ENCODE results near the gene MYMX.
A peak's percentile ranks its signal among the peaks of the same experiment; 100 is the strongest.
"Not testable (repeated sequence)": the region's sequence is repeated elsewhere in the genome, so short reads cannot be mapped to it uniquely, and the experiment has no call there.

Gene MYMX

DNA sequence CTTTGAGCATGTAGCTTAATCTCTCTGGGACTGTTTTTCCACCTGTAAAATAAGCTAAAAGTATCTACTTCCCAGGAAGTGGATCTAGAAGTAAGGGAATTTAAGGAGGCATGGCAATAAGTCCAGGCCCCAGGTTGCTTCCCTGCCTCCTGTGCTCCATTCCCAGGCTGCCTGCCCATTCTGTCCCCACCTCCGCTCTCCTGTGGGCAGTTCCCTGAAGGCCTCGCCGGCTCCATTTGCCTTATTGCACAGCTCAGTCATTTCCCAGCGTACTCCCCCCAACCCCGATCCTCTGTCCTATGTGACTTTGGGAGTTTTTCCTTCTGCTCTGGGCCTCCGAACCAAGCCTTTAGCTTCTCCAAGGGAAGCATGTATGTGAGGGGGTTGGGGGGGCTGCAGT is 11.3 kb downstream of the MYMX start:
- no peak for DNase-seq (ENCODE audit: low read depth)
- Histone ChIP-seq H3K4me1 (ENCODE audit: control insufficient read depth, insufficient read depth, low read length) (peaks cover 65% of the 10 kb centered on the region), H3K9me3 (ENCODE audit: control insufficient read depth, low read length) (no peaks in the 10 kb centered on the region), H3K36me3 (ENCODE audit: control insufficient read depth, insufficient read depth, low read length, severe bottlenecking) (peaks cover 28% of the 10 kb centered on the region), H3K4me3 (ENCODE audit: low read length) (no peak overlapping the region), H3K27me3 (replicated peaks; ENCODE audit: control insufficient read depth, insufficient read depth, low read length) (no peaks in the 10 kb centered on the region), H3K9ac (ENCODE audit: low read length) (no peak overlapping the region)

GRCh38 chr6:44228433-44228832 is 11.7 kb downstream of the MYMX start:
- peaks cover 69% of the 10 kb centered on the region for H3K4me1 ChIP-seq (ENCODE audit: control insufficient read depth, insufficient read depth, low read length)
- no peak for DNase-seq (ENCODE audit: low read depth)
- no peaks in the 10 kb centered on the region for H3K9me3 ChIP-seq (ENCODE audit: control insufficient read depth, low read length)
- H3K27me3 ChIP-seq (replicated peaks; ENCODE audit: control insufficient read depth, insufficient read depth, low read length): no peaks in the 10 kb centered on the region
- peaks cover 32% of the 10 kb centered on the region for H3K36me3 ChIP-seq (ENCODE audit: control insufficient read depth, insufficient read depth, low read length, severe bottlenecking)
- H3K9ac ChIP-seq (ENCODE audit: low read length): no peak overlapping the region
- no peak overlapping the region for H3K4me3 ChIP-seq (ENCODE audit: low read length)

DNA sequence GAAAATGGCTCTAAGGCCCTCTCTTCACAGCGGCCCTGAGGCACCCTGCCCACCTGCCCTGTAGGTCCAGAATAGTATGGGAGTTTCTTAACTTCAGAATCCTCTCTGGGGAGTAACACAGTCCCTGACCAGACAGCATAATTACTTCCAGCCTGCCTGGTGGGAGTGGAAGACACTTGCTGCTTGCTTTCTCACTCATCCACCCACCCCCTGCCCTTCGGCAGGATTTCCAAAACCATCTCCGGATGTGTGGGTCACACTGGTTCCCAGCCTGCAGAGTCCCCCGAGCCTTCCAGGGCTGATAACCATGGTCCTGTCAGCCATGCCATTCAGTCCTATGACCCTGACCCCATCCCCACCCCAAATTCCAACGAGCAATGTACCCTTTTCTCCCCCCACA is 12.1 kb downstream of the MYMX start:
- Histone ChIP-seq H3K27me3 (replicated peaks; ENCODE audit: control insufficient read depth, insufficient read depth, low read length) (no peaks in the 10 kb centered on the region), H3K9ac (ENCODE audit: low read length) (no peak overlapping the region), H3K9me3 (ENCODE audit: control insufficient read depth, low read length) (no peaks in the 10 kb centered on the region), H3K36me3 (ENCODE audit: control insufficient read depth, insufficient read depth, low read length, severe bottlenecking) (peaks cover 33% of the 10 kb centered on the region), H3K4me1 (ENCODE audit: control insufficient read depth, insufficient read depth, low read length) (peaks cover 73% of the 10 kb centered on the region), H3K4me3 (ENCODE audit: low read length) (no peak overlapping the region)
- peak; percentile 7 for DNase-seq (ENCODE audit: low read depth)

DNA sequence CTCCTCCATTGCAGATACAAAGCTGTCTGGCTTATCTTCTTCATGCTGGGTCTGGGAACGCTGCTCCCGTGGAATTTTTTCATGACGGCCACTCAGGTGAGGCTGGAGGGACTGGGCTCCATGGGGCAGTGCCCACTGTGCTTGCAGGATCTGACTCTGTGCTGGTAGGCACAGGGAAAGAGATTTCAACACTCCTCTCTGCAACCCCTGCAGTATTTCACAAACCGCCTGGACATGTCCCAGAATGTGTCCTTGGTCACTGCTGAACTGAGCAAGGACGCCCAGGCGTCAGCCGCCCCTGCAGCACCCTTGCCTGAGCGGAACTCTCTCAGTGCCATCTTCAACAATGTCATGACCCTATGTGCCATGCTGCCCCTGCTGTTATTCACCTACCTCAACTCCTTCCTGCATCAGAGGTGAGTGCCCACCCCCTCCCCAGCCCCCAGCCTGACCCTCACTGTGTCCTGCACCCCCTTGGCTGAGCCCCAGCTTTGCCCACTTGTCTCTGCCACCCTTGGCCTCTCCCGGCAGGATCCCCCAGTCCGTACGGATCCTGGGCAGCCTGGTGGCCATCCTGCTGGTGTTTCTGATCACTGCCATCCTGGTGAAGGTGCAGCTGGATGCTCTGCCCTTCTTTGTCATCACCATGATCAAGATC is 12.8 kb downstream of the MYMX start:
- peaks cover 33% of the 10 kb centered on the region for H3K36me3 ChIP-seq (ENCODE audit: control insufficient read depth, insufficient read depth, low read length, severe bottlenecking)
- no peaks in the 10 kb centered on the region for H3K9me3 ChIP-seq (ENCODE audit: control insufficient read depth, low read length)
- DNase-seq (ENCODE audit: low read depth): no peak

GRCh38 chr6:44230034-44230675 is 13.4 kb downstream of the MYMX start:
- Histone ChIP-seq H3K4me1 (ENCODE audit: control insufficient read depth, insufficient read depth, low read length) (peaks cover 74% of the 10 kb centered on the region), H3K9ac (ENCODE audit: low read length) (no peak overlapping the region), H3K4me3 (ENCODE audit: low read length) (no peak overlapping the region), H3K36me3 (ENCODE audit: control insufficient read depth, insufficient read depth, low read length, severe bottlenecking) (peaks cover 33% of the 10 kb centered on the region), H3K9me3 (ENCODE audit: control insufficient read depth, low read length) (no peaks in the 10 kb centered on the region), H3K27me3 (replicated peaks; ENCODE audit: control insufficient read depth, insufficient read depth, low read length) (no peaks in the 10 kb centered on the region)
- DNase-seq (ENCODE audit: low read depth): no peak

More for the DNA sequence above, 12.8 kb downstream of the MYMX start:
- Histone ChIP-seq H3K27me3 (replicated peaks; ENCODE audit: control insufficient read depth, insufficient read depth, low read length) (no peaks in the 10 kb centered on the region), H3K4me1 (ENCODE audit: control insufficient read depth, insufficient read depth, low read length) (peaks cover 74% of the 10 kb centered on the region), H3K9ac (ENCODE audit: low read length) (no peak overlapping the region), H3K4me3 (ENCODE audit: low read length) (no peak overlapping the region)

DNA sequence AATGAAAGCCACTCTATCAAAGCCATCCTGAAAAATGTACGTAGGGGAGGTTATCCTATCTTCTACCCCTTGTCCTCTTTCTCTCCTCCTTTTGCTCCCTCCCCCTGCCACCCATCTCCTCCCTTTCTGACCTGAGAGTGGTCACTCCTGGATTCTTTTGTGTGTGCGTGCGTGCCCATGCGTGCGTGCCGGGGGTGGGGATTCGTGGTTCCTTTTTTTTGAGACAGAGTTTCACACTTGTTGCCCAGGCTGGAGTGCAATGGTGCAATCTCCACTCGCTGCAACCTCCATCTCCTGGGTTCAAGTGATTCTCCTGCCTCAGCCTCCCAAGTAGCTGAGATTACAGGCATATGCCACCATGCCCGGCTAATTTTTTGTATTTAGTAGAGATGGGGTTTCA is 14.7 kb downstream of the MYMX start:
- not testable (repeated sequence) for DNase-seq (ENCODE audit: low read depth); H3K9ac ChIP-seq (ENCODE audit: low read length); H3K9me3 ChIP-seq (ENCODE audit: control insufficient read depth, low read length); H3K27me3 ChIP-seq (replicated peaks; ENCODE audit: control insufficient read depth, insufficient read depth, low read length); H3K4me3 ChIP-seq (ENCODE audit: low read length)
- H3K4me1 ChIP-seq (ENCODE audit: control insufficient read depth, insufficient read depth, low read length): peaks cover 76% of the 10 kb centered on the region
- H3K36me3 ChIP-seq (ENCODE audit: control insufficient read depth, insufficient read depth, low read length, severe bottlenecking): peaks cover 36% of the 10 kb centered on the region

GRCh38 chr6:44232676-44233566 is 16.2 kb downstream of the MYMX start:
- peak overlapping the region; percentile 81 for H3K9ac ChIP-seq (ENCODE audit: low read length)
- H3K36me3 ChIP-seq (ENCODE audit: control insufficient read depth, insufficient read depth, low read length, severe bottlenecking): peaks cover 36% of the 10 kb centered on the region
- H3K27me3 ChIP-seq (replicated peaks; ENCODE audit: control insufficient read depth, insufficient read depth, low read length): no peaks in the 10 kb centered on the region
- no peak for DNase-seq (ENCODE audit: low read depth)
- H3K9me3 ChIP-seq (ENCODE audit: control insufficient read depth, low read length): no peaks in the 10 kb centered on the region
- H3K4me1 ChIP-seq (ENCODE audit: control insufficient read depth, insufficient read depth, low read length): peaks cover 75% of the 10 kb centered on the region
- no peak overlapping the region for H3K4me3 ChIP-seq (ENCODE audit: low read length)

DNA sequence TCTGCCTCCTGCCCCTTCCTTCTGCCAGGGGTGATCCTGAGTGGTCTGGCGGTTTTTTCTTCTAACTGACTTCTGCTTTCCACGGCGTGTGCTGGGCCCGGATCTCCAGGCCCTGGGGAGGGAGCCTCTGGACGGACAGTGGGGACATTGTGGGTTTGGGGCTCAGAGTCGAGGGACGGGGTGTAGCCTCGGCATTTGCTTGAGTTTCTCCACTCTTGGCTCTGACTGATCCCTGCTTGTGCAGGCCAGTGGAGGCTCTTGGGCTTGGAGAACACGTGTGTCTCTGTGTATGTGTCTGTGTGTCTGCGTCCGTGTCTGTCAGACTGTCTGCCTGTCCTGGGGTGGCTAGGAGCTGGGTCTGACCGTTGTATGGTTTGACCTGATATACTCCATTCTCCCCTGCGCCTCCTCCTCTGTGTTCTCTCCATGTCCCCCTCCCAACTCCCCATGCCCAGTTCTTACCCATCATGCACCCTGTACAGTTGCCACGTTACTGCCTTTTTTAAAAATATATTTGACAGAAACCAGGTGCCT is 16.9 kb downstream of the MYMX start:
- Histone ChIP-seq H3K27me3 (replicated peaks; ENCODE audit: control insufficient read depth, insufficient read depth, low read length) (no peaks in the 10 kb centered on the region), H3K4me1 (ENCODE audit: control insufficient read depth, insufficient read depth, low read length) (peaks cover 75% of the 10 kb centered on the region), H3K9me3 (ENCODE audit: control insufficient read depth, low read length) (no peaks in the 10 kb centered on the region), H3K9ac (ENCODE audit: low read length) (peak overlapping the region; percentile 81), H3K4me3 (ENCODE audit: low read length) (peak overlapping the region; percentile 23), H3K36me3 (ENCODE audit: control insufficient read depth, insufficient read depth, low read length, severe bottlenecking) (peaks cover 36% of the 10 kb centered on the region)
- no peak for DNase-seq (ENCODE audit: low read depth)

DNA sequence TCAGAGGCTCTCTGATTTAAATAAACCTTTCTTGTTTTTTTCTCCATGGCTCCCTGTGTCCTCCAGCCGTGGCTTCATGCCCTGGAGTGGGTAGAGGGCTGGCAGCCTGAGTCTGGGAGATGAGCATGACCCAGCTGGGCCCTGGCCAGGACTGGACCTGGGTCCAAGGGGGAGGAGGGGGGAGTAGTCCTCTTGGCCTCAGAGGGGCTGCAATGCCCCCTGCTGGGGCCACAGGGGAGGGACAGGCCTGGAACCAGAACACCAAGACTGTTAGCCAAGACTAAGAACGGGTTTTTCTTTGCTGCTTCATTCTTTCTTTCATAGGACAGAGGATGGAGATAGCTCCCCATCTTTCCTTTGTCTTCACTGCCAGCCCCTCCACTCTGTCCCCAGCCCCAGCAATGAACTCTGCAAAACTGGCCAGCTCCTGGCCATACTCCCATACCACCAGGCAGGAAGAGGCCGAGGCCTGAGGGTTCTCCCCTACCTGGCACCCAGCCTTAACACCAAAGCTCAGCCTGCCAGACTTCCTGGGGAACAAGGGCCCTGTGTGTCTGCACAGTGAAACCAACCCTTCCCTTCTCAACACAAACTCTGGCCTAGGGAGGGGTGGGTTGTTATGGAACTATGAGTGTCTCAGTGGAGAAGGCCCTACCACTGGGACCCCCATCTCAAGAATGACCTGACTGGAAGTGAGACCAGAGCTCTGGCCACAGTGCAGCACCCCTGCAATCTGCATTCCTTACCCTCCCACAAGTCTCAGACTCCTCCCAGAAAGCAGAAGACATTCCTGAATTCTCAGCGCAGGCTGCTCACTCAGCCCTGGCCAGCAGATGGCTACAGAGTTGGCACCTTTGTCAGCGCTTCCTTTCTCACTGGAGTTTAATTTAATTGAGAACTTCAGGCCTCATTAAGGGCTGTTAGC is 17.6 kb downstream of the MYMX start:
- peak overlapping the region; percentile 81 for H3K9ac ChIP-seq (ENCODE audit: low read length)
- no peaks in the 10 kb centered on the region for H3K9me3 ChIP-seq (ENCODE audit: control insufficient read depth, low read length)
- H3K36me3 ChIP-seq (ENCODE audit: control insufficient read depth, insufficient read depth, low read length, severe bottlenecking): peaks cover 36% of the 10 kb centered on the region
- peaks cover 68% of the 10 kb centered on the region for H3K4me1 ChIP-seq (ENCODE audit: control insufficient read depth, insufficient read depth, low read length)
- DNase-seq (ENCODE audit: low read depth): peak; percentile 83
- no peak overlapping the region for H3K4me3 ChIP-seq (ENCODE audit: low read length)
- no peaks in the 10 kb centered on the region for H3K27me3 ChIP-seq (replicated peaks; ENCODE audit: control insufficient read depth, insufficient read depth, low read length)

GRCh38 chr6:44235269-44235668 is 18.5 kb downstream of the MYMX start:
- Histone ChIP-seq H3K27me3 (replicated peaks; ENCODE audit: control insufficient read depth, insufficient read depth, low read length) (no peaks in the 10 kb centered on the region), H3K4me3 (ENCODE audit: low read length) (no peak overlapping the region), H3K9me3 (ENCODE audit: control insufficient read depth, low read length) (no peaks in the 10 kb centered on the region), H3K4me1 (ENCODE audit: control insufficient read depth, insufficient read depth, low read length) (peaks cover 59% of the 10 kb centered on the region), H3K36me3 (ENCODE audit: control insufficient read depth, insufficient read depth, low read length, severe bottlenecking) (peaks cover 29% of the 10 kb centered on the region), H3K9ac (ENCODE audit: low read length) (peak overlapping the region; percentile 81)
- DNase-seq (ENCODE audit: low read depth): no peak

Data from adipocyte (in vitro differentiated cells).